Measurements from ENCODE around the gene KRT3.
A peak's percentile ranks its signal among the peaks of the same experiment; 100 is the strongest.
"Not testable (repeated sequence)": the region's sequence is repeated elsewhere in the genome, so short reads cannot be mapped to it uniquely, and the experiment has no call there.

Gene KRT3

DNA sequence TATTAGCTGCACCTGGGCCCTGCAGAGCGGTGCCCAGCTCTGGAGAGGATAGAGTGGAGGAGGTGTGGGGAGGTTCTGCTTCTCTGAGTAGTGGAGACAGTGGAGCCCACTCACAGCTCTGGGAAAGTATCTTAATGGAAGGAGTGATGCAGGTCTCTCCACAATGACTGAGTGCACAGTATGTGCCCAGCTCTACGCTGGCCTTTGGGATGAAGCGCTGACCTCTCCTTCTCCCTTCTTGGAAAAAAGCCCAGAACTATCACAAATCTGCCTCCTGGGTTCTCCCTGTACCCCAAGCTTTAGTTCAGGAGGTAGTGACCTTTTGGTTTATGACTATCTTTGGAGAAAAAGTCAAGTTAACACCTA lies 495 bp upstream of the KRT3 start:
- Histone ChIP-seq H3K18ac (ENCODE audit: low read depth in 1 of 2, low read length in 2 of 2) (no peak overlapping the region), H3K79me1 (replicated peaks; ENCODE audit: low read length, poor library complexity, severe bottlenecking) (no peaks in the 10 kb centered on the region), H3K4me2 (ENCODE audit: low read length, poor library complexity, severe bottlenecking) (no peak overlapping the region), H2BK15ac (ENCODE audit: low read depth, poor library complexity, severe bottlenecking) (no peak overlapping the region), H3K9me3 (ENCODE audit: control insufficient read depth, low read length) (no peaks in the 10 kb centered on the region), H2BK12ac (ENCODE audit: low read length in 2 of 2) (no peak overlapping the region), H2BK5ac (ENCODE audit: low read depth, low read length, poor library complexity, severe bottlenecking) (no peak overlapping the region), H3K4me1 (ENCODE audit: control insufficient read depth, insufficient read depth, low read depth, low read length) (peaks cover 8% of the 10 kb centered on the region), H3K14ac (ENCODE audit: low read length in 2 of 2) (no peak overlapping the region), H3K27ac (ENCODE audit: low read length, poor library complexity, severe bottlenecking) (no peak overlapping the region), H2BK120ac (ENCODE audit: low read depth, low read length) (no peak overlapping the region), H3K4me3 (ENCODE audit: insufficient read depth in 1 of 2, low read depth in 1 of 2, low read length in 2 of 2) (no peak overlapping the region), H2AK5ac (ENCODE audit: low read length, severe bottlenecking) (no peak overlapping the region), H4K8ac (ENCODE audit: low read length) (no peak overlapping the region), H3K4ac (ENCODE audit: low read depth in 1 of 2, low read length in 2 of 2) (no peak overlapping the region), H3K23ac (ENCODE audit: low read length in 2 of 2) (no peak overlapping the region), H2AFZ (ENCODE audit: low read depth, low read length) (no peak overlapping the region), H3K36me3 (ENCODE audit: control insufficient read depth in 1 of 2, insufficient read depth in 2 of 2, low read depth in 1 of 2, low read length in 2 of 2) (no peaks in the 10 kb centered on the region), H4K91ac (ENCODE audit: low read length) (no peak overlapping the region), H3K9ac (ENCODE audit: low read length) (no peak overlapping the region), H3K27me3 (ENCODE audit: control insufficient read depth in 1 of 2, insufficient read depth in 1 of 2, low read length in 2 of 2) (peaks cover 8 to 22% of the 10 kb centered on the region in 2 experiments)
- WGBS, result 95% methylated on average over 3 of the region's 3 CpGs
- DNase-seq, result no peak

DNA sequence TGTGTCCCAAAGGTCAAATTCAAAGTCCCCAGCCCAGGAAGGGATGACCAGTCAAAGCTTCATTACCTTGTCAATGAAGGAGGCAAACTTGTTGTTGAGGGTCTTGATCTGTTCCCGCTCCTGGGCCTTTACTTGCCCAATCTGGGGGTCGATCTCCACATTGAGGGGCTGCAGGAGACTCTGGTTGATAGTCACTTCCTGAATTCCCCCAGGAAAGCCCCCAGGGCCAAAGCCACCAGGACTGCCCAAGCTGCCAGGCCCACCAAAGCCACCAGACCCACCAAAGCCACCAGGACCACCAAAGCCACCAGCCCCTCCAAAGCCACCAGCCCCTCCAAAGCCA lies 614 bp downstream of the KRT3 start:
- not testable (repeated sequence) for H2BK5ac ChIP-seq (ENCODE audit: low read depth, low read length, poor library complexity, severe bottlenecking); H3K27ac ChIP-seq (ENCODE audit: low read length, poor library complexity, severe bottlenecking); H2AK5ac ChIP-seq (ENCODE audit: low read length, severe bottlenecking); H2AFZ ChIP-seq (ENCODE audit: low read depth, low read length); H3K79me1 ChIP-seq (replicated peaks; ENCODE audit: low read length, poor library complexity, severe bottlenecking); H3K4me3 ChIP-seq (ENCODE audit: insufficient read depth in 1 of 2, low read depth in 1 of 2, low read length in 2 of 2); H3K9ac ChIP-seq (ENCODE audit: low read length); H4K8ac ChIP-seq (ENCODE audit: low read length); H3K4me1 ChIP-seq (ENCODE audit: control insufficient read depth, insufficient read depth, low read depth, low read length); H3K18ac ChIP-seq (ENCODE audit: low read depth in 1 of 2, low read length in 2 of 2); DNase-seq; H3K4me2 ChIP-seq (ENCODE audit: low read length, poor library complexity, severe bottlenecking); H3K36me3 ChIP-seq (ENCODE audit: control insufficient read depth in 1 of 2, insufficient read depth in 2 of 2, low read depth in 1 of 2, low read length in 2 of 2); H4K91ac ChIP-seq (ENCODE audit: low read length); H3K4ac ChIP-seq (ENCODE audit: low read depth in 1 of 2, low read length in 2 of 2); H2BK120ac ChIP-seq (ENCODE audit: low read depth, low read length); H2BK15ac ChIP-seq (ENCODE audit: low read depth, poor library complexity, severe bottlenecking); H3K9me3 ChIP-seq (ENCODE audit: control insufficient read depth, low read length); H2BK12ac ChIP-seq (ENCODE audit: low read length in 2 of 2); H3K14ac ChIP-seq (ENCODE audit: low read length in 2 of 2); H3K23ac ChIP-seq (ENCODE audit: low read length in 2 of 2)
- WGBS, result 83% methylated on average over 2 of the region's 2 CpGs
- peaks cover 8 to 33% of the 10 kb centered on the region in 2 experiments for H3K27me3 ChIP-seq (ENCODE audit: control insufficient read depth in 1 of 2, insufficient read depth in 1 of 2, low read length in 2 of 2)

DNA sequence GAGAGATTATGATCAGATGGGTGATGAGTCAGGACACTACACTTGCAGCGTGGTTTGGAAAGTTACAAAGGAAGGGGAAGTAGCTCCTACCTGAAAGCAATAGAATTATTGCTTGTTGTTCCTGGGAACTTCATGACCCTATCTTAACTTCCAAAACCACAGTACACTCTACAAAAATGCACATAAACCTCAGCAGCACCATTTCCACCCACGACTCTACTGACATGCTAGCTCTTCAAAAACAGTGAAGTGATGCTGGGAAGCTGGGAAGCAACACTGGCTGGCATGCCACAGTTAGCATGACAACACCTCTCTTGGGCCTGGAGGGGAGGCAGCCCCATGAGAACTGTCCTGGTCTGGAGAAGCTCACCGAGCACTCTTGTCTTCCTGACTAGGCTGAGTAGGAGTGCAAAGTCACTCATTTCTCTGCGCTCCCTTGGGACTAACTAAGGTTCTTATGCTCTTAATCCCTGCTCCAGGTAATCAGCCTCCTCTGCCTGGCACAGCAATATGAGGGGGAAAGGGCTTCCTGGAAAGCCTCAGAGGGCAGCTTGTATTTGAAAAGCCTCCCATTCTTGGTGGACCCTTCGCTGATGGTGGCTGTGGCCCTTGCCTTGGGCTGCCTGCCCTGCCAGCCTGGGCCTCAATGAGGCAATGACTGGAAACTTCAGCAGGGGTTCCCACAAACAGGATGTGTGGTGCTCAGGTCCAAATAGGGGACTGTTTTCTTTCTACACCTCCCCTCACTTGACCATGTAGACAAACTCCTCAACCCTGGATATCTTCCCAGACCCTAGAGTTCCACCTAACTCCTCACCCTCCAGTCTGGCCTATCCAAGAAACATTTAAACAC lies 1.2 kb downstream of the KRT3 start:
- H2AFZ ChIP-seq (ENCODE audit: low read depth, low read length), result no peak overlapping the region
- DNase-seq, result peak; percentile 6
- no peaks in the 10 kb centered on the region for H3K9me3 ChIP-seq (ENCODE audit: control insufficient read depth, low read length)
- WGBS, result 69% methylated on average over 4 of the region's 5 CpGs
- H3K23ac ChIP-seq (ENCODE audit: low read length in 2 of 2), result no peak overlapping the region
- H3K9ac ChIP-seq (ENCODE audit: low read length), result no peak overlapping the region
- H4K91ac ChIP-seq (ENCODE audit: low read length), result no peak overlapping the region
- H4K8ac ChIP-seq (ENCODE audit: low read length), result no peak overlapping the region
- H3K4ac ChIP-seq (ENCODE audit: low read depth in 1 of 2, low read length in 2 of 2), result no peak overlapping the region
- H2BK15ac ChIP-seq (ENCODE audit: low read depth, poor library complexity, severe bottlenecking), result no peak overlapping the region
- no peak overlapping the region for H2BK120ac ChIP-seq (ENCODE audit: low read depth, low read length)
- H3K27ac ChIP-seq (ENCODE audit: low read length, poor library complexity, severe bottlenecking), result no peak overlapping the region
- no peaks in the 10 kb centered on the region for H3K79me1 ChIP-seq (replicated peaks; ENCODE audit: low read length, poor library complexity, severe bottlenecking)
- H2BK5ac ChIP-seq (ENCODE audit: low read depth, low read length, poor library complexity, severe bottlenecking), result no peak overlapping the region
- H2AK5ac ChIP-seq (ENCODE audit: low read length, severe bottlenecking), result no peak overlapping the region
- H3K4me1 ChIP-seq (ENCODE audit: control insufficient read depth, insufficient read depth, low read depth, low read length), result peaks cover 6% of the 10 kb centered on the region
- H3K4me2 ChIP-seq (ENCODE audit: low read length, poor library complexity, severe bottlenecking), result no peak overlapping the region
- H3K18ac ChIP-seq (ENCODE audit: low read depth in 1 of 2, low read length in 2 of 2), result no peak overlapping the region
- H3K36me3 ChIP-seq (ENCODE audit: control insufficient read depth in 1 of 2, insufficient read depth in 2 of 2, low read depth in 1 of 2, low read length in 2 of 2), result no peaks in the 10 kb centered on the region
- no peak overlapping the region for H2BK12ac ChIP-seq (ENCODE audit: low read length in 2 of 2)
- no peak overlapping the region for H3K14ac ChIP-seq (ENCODE audit: low read length in 2 of 2)
- H3K4me3 ChIP-seq (ENCODE audit: insufficient read depth in 1 of 2, low read depth in 1 of 2, low read length in 2 of 2), result no peak overlapping the region
- peaks cover 8 to 39% of the 10 kb centered on the region in 2 experiments for H3K27me3 ChIP-seq (ENCODE audit: control insufficient read depth in 1 of 2, insufficient read depth in 1 of 2, low read length in 2 of 2)

- H3K14ac ChIP-seq (ENCODE audit: low read length in 2 of 2), result no peak overlapping the region
- no peak overlapping the region for H2AFZ ChIP-seq (ENCODE audit: low read depth, low read length)
- H3K4me3 ChIP-seq (ENCODE audit: insufficient read depth in 1 of 2, low read depth in 1 of 2, low read length in 2 of 2), result no peak overlapping the region
- no peak overlapping the region for H2BK15ac ChIP-seq (ENCODE audit: low read depth, poor library complexity, severe bottlenecking)
- no peak overlapping the region for H2BK5ac ChIP-seq (ENCODE audit: low read depth, low read length, poor library complexity, severe bottlenecking)
- no peak overlapping the region for H2AK5ac ChIP-seq (ENCODE audit: low read length, severe bottlenecking)
- no peak overlapping the region for H2BK12ac ChIP-seq (ENCODE audit: low read length in 2 of 2)
- 86% methylated on average over 9 of the region's 10 CpGs for WGBS
- H3K4ac ChIP-seq (ENCODE audit: low read depth in 1 of 2, low read length in 2 of 2), result no peak overlapping the region
- no peak overlapping the region for H3K23ac ChIP-seq (ENCODE audit: low read length in 2 of 2)
- no peak overlapping the region for H4K91ac ChIP-seq (ENCODE audit: low read length)
- no peaks in the 10 kb centered on the region for H3K9me3 ChIP-seq (ENCODE audit: control insufficient read depth, low read length)
- peaks cover 11 to 60% of the 10 kb centered on the region in 2 experiments for H3K27me3 ChIP-seq (ENCODE audit: control insufficient read depth in 1 of 2, insufficient read depth in 1 of 2, low read length in 2 of 2)
- no peak overlapping the region for H3K27ac ChIP-seq (ENCODE audit: low read length, poor library complexity, severe bottlenecking)
- no peaks in the 10 kb centered on the region for H3K4me1 ChIP-seq (ENCODE audit: control insufficient read depth, insufficient read depth, low read depth, low read length)
- H2BK120ac ChIP-seq (ENCODE audit: low read depth, low read length), result no peak overlapping the region
- DNase-seq, result no peak
- H4K8ac ChIP-seq (ENCODE audit: low read length), result no peak overlapping the region
- H3K36me3 ChIP-seq (ENCODE audit: control insufficient read depth in 1 of 2, insufficient read depth in 2 of 2, low read depth in 1 of 2, low read length in 2 of 2), result no peaks in the 10 kb centered on the region
- H3K79me1 ChIP-seq (replicated peaks; ENCODE audit: low read length, poor library complexity, severe bottlenecking), result no peaks in the 10 kb centered on the region
- no peak overlapping the region for H3K9ac ChIP-seq (ENCODE audit: low read length)
- H3K4me2 ChIP-seq (ENCODE audit: low read length, poor library complexity, severe bottlenecking), result no peak overlapping the region
- H3K18ac ChIP-seq (ENCODE audit: low read depth in 1 of 2, low read length in 2 of 2), result no peak overlapping the region
Measured at GRCh38 chr12:52792185-52793029, 3.5 kb downstream of the KRT3 start.
